OCI-LY3 (cell line): ENCODE results near the gene TBKBP1.

Experiments used
- CTCF ChIP-seq: fragments of 200-600, 300-600 bp; sonication (generic); IDR thresholded peaks from 2 replicates; pipeline ENCODE4 v1.5.1; 2014; ENCODE audit warnings: antibody characterized with exemption, low read length, low read depth
- EZH2phosphoT487 ChIP-seq: fragments of 200-600 bp; shearing (Covaris generic); IDR thresholded peaks from 2 replicates; pipeline ENCODE4 v1.6.1; 2018; ENCODE audit warnings: antibody characterized with exemption, mixed run types, low read depth

DNA sequence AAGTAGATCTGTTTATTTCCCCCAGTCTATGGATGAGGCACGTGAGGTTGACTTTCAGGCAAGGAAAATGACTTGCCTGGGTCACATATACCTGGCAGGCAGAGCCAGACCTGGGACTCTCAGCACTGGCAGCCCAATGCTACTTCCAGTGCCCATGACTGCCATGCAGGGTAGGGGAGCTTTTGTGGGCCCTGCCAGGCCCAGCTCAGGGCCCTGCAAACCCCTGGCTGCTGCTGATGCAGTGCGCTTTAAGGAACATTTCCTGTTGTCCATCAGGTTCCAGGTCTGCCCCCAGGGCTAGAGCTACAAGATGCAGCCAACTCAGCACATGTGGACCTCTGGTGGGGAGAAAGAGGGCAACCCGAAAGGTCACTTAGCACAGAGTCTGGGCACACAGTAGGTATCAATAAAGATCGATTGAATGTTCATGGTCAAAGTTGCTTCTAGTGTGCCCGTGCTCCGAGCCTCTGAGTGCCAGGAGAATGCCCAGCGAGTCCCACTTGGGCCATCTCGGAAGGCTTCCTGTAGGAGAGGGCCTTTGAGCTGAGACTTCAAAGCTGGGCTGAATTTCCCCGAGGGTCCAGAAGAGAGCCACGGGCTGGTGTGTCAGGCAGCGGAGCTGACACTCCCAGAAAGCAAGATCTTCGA, 38.6 kb downstream of the TBKBP1 start:
- no peak for TF ChIP-seq CTCF
- peak; percentile 63; the same call in 1 of the 2 replicates for TF ChIP-seq EZH2phosphoT487
